ENCODE results near the gene TM9SF2.

Gene TM9SF2

DNA sequence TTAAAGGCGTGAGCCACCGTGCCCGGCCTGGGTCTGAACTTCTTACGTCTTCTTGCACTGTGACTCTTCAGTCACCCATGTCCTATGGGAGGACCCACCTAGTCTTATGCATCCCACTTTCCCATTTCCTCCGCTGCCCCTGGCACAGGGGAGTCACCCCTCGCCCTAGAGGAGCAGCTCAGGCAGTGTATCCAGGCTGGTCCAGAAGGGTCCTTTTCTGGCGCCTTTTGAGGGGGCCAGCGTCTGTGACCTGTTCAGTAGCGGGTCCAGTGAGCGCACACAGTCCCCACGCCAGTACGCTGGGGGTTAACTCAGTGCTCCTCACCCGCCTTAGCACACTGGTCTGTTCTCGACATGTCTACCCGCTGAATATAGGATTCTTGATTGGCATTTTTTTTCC, 107.1 kb downstream of the TM9SF2 start:
- no peaks in the 10 kb centered on the region; the same call in 1 of the 2 replicates for H3K4me1 ChIP-seq
- DNase-seq, result no peak
- H3K4me3 ChIP-seq (ENCODE audit: low read depth, low read length), result no peak overlapping the region
- no peaks in the 10 kb centered on the region for H3K9me3 ChIP-seq
- no peaks in the 10 kb centered on the region for H3K27me3 ChIP-seq
- TF ChIP-seq, protein P1, sequence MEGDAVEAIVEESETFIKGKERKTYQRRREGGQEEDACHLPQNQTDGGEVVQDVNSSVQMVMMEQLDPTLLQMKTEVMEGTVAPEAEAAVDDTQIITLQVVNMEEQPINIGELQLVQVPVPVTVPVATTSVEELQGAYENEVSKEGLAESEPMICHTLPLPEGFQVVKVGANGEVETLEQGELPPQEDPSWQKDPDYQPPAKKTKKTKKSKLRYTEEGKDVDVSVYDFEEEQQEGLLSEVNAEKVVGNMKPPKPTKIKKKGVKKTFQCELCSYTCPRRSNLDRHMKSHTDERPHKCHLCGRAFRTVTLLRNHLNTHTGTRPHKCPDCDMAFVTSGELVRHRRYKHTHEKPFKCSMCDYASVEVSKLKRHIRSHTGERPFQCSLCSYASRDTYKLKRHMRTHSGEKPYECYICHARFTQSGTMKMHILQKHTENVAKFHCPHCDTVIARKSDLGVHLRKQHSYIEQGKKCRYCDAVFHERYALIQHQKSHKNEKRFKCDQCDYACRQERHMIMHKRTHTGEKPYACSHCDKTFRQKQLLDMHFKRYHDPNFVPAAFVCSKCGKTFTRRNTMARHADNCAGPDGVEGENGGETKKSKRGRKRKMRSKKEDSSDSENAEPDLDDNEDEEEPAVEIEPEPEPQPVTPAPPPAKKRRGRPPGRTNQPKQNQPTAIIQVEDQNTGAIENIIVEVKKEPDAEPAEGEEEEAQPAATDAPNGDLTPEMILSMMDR (IDR thresholded peaks at IDR 0.05; ENCODE audit: low read depth, low read length), result no peak
- no peaks in the 10 kb centered on the region for H3K36me3 ChIP-seq

DNA sequence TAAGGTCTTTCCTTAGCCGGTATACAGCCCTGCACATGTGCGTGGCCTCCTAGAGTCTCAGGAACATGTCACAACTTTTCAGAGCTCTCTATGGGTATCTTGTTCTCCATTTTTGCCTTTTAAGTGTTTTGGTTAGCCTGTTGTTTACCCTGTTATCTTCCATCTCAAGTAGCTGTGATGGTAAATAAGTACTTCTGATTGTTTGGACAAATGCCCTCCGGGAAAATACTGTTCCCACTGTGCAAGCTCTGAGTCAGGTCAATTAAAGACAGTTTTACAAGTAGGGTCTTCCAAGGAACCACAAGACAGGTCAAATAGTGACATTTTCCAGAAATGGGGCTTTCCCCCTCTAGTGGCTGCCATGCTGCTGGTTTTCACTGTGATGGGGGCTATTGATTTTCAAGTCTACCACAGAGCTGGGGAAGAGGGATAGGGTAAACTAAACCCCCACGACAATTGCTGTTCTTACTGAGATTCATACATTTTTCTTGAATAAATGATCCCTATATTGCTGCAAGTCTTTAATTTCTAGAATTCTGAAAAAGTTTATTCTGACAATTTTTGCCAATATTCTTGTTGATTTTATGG, 109.5 kb downstream of the TM9SF2 start:
- DNase-seq, result no peak
- TF ChIP-seq, protein P1 (IDR thresholded peaks at IDR 0.05; ENCODE audit: low read depth, low read length), result peak; percentile 46
- Histone ChIP-seq H3K36me3 (no peaks in the 10 kb centered on the region), H3K27me3 (no peaks in the 10 kb centered on the region), H3K9me3 (no peaks in the 10 kb centered on the region), H3K4me3 (ENCODE audit: low read depth, low read length) (no peak overlapping the region), H3K4me1 (no peaks in the 10 kb centered on the region; the same call in 1 of the 2 replicates)
